Measurements from ENCODE around the gene ORM1.
"Not testable (repeated sequence)": the region's sequence is repeated elsewhere in the genome, so short reads cannot be mapped to it uniquely, and the experiment has no call there.

ORM1 gene

GRCh38 chr9:114325684-114326254 is 2.9 kb downstream of the ORM1 start:
- DNase-seq (ENCODE audit: low spot score) = not testable (repeated sequence)

DNA sequence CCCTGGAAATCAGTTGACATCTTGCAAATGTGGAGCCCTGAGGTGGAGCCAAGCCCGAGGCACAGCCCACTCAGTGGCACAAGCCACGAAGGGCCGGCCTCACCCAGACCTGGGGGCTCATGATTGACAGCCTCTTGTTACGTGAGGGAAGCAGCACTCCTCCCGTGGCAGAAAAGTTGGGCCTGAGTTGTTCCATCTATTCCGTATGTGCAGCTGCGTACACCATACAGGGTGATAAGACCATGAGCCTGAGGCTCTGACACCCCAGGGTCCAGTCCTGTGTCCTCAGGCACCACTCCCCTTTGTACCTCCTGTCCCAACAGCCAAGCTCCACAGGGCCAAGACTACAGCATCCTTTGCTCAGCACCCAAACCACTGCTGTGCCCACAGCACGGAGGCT is 4.9 kb downstream of the ORM1 start:
- DNase-seq (ENCODE audit: low spot score) = no peak

DNA sequence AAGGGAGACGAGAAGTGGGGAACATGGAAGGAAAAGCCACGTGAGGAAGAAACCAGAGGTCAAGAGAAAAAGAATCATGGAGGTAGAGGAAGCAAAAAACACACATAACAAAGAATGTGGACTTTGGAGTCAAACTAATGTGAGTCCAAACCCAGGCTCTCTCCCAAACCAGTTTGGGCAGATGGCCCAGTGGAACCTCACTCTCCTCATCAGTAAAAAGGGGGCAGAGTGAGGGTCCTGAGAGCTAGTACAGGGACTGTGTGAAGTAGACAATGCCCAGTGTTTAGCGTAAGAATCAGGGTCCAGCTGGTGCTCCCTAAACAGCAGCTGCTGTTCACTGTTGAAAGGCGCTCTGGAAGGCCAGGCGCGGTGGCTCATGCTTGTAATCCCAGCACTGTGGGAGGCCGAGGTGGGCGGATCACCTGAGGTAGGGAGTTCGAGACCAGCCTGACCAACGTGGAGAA is 5.5 kb downstream of the ORM1 start:
- DNase-seq (ENCODE audit: low spot score) = not testable (repeated sequence)

- not testable (repeated sequence) for DNase-seq (ENCODE audit: low spot score)
Observed at GRCh38 chr9:114328937-114329624, 6.2 kb downstream of the ORM1 start.

DNA sequence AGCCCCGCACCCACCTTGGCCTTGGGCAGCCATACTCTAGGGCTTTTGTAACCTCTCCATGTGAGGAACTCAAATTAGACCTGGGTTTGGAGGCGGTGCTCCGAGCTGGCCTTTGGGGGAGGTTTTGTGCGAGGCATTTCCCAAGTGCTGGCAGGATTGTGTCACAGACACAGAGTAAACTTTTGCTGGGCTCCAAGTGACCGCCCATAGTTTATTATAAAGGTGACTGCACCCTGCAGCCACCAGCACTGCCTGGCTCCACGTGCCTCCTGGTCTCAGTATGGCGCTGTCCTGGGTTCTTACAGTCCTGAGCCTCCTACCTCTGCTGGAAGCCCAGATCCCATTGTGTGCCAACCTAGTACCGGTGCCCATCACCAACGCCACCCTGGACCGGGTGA is 6.7 kb downstream of the ORM1 start, which contains the start of gene ORM2:
TSS of gene ORM2 (plus strand) at position 245 of the 398 bp plus-strand sequence. CDS start at position 281, 36 bp downstream.
- not testable (repeated sequence) for DNase-seq (ENCODE audit: low spot score)

DNA sequence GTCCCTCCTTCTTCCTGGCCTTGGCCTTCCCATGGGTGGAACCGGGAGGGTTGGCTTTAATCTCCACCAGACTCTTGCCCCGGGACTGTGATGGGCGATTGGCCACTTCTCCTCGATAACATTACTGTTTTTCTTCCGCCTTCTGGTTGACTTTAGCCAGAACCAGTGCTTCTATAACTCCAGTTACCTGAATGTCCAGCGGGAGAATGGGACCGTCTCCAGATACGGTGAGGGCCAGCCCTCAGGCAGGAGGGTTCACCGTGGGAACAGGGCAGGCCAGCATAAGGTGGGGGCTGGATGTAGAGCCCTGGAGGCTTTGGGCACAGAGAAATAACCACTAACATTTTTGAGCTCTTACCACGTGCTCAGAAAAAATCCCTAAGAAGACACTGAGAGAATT is 7.7 kb downstream of the ORM1 start:
- DNase-seq (ENCODE audit: low spot score) = no peak

GRCh38 chr9:114331229-114332195 is 8.6 kb downstream of the ORM1 start:
- not testable (repeated sequence) for DNase-seq (ENCODE audit: low spot score)

GRCh38 chr9:114332474-114333040 is 9.7 kb downstream of the ORM1 start:
- DNase-seq (ENCODE audit: low spot score) = not testable (repeated sequence)

- DNase-seq (ENCODE audit: low spot score) = not testable (repeated sequence)
Observed at GRCh38 chr9:114333718-114334117, 10.8 kb downstream of the ORM1 start.

- no peak for DNase-seq (ENCODE audit: low spot score)
Observed at GRCh38 chr9:114334490-114334889, 11.6 kb downstream of the ORM1 start.

GRCh38 chr9:114335745-114336144 is 12.8 kb downstream of the ORM1 start:
- no peak for DNase-seq (ENCODE audit: low spot score)

DNA sequence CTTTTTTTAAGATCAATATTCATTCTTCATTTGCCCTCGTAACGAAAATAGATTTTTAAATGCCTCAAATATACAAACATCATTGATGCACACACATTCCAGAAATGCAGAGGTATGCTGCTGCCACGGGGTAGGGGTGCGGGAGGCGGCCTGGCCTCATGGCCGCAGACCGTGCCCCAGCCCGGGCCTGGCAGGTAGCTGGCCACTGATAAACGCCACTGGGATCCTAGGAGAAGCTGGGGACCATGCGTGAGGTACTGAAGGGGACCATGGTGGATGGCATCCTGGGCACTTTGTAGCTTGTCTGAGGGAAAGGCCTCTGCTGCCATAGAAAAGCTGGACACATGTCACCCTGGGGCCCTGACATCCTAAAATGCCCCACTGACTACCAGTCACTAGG is 13.3 kb downstream of the ORM1 start:
- DNase-seq (ENCODE audit: low spot score) = no peak

DNA sequence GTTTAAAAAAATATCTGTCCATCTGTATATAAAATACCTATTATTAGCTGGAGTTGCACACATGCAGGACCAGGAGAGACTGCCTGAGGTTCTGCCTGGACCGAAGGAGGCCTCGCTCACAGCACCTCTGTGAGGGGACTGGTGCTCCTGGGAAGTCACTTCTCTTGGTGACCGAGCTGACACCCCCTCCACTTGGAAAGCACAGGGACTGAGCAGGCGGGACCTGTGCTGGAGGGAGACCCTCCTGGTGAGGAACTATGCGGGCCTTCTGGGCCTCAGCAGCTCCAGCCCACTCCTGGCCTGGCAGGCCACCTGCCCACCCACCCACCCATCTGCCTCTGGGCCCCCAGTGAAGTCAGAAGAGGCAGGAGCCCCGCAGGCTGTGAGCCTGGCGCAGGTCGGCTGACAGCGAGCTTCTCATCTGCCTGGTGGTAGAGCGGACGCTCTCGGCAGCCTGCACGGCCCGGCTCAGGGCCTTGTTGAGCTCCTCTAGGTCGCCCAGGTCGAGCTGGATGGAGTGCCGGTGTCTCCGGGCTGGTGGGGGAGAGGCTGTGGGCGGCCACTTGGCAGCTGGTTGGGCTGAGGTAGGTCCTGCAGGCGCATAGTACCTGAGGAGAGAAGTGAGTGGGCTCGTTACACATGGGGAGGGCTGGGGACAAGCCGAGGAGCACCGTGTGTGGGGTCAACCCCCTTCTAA is 13.9 kb downstream of the ORM1 start:
- no peak for DNase-seq (ENCODE audit: low spot score)

DNA sequence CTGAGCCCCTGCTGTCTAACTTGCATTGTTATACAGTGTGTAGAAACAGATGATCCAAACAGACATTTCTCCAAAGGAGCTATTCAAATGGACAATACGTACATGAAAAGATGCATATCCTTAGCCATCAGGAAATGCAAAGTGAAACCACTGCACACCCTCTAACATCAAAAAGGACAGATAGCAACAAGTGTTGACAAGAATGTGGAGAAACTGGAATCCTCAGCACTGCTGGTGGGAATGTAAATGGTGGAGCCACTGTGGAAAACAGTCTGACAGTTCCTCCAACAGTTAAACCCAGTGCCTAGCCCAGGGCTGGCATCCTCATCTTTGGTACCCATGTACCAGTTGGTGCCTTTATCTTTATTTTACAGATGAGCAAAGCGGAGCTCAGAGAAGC is 15.3 kb downstream of the ORM1 start:
- no peak for DNase-seq (ENCODE audit: low spot score)

DNA sequence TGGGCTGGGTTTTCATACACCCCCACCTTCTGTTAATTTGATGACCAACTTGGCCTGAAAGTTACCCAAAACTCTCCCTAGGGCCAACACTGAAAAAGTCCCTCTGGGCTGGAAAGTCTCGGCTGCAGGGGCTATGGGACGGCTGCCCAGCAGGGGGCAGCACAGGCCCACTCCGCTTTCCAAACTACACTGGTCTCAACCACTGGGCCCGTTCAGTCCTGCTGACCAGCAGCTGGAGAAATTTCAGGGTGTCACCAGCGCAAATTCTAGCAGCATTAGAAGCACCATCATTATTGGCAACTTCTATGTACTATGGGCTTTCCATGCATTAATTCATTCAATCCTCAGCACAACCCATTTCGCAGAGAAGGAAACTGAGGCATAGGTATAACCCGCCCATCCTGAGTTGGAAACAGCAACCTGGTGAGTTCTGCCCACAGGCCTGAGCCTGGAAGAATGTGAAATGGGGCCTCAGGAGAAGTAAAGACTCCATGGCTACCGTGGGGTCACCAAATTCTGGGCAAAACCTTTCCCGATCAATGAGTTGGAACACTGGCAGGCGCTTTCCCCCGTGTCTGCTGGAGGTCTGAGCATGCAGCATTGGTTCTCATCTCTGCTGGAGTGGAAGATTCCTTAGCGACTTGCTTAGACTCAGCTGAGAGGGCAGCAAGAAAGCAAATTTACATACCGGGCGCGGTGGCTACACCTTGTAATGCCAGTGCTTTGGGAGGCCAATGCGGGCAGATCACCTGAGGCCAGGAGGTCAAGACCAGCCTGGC is 16.4 kb downstream of the ORM1 start:
- DNase-seq (ENCODE audit: low spot score) = peak; percentile 42

DNA sequence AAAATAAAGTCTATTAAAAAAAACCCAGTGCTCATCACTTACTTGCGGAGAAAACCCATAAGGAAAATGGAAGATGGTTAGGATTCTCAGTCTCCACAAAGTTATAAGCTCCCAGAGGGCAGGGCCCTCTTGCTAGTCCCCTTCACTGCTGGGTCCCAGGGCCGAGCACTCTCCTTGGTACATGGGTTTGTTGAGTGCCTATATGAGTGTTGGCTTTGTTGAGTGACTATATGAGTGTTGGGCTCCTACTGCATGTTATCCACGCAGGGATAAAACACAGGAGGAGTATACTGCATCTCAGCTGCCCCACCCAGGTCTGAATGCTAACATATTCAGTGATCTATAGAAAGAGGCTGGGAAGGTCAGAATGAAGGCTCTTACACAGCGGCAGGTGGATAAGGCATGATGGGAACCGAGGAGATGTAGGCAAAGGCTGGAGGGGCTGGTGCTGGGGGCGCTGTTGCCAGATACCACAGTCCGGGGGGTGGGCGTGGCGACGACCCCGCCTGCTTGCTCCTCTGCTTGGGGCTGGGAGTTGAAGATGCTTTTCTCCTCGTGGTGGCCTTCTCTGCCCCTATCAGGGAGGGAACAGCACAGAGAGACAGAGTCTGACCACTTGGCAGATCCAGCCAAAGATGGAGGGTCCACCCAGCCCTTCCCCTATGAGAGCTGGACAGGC is 18.4 kb downstream of the ORM1 start:
- no peak for DNase-seq (ENCODE audit: low spot score)

GRCh38 chr9:114341991-114342390 is 19.1 kb downstream of the ORM1 start:
- no peak for DNase-seq (ENCODE audit: low spot score)

DNA sequence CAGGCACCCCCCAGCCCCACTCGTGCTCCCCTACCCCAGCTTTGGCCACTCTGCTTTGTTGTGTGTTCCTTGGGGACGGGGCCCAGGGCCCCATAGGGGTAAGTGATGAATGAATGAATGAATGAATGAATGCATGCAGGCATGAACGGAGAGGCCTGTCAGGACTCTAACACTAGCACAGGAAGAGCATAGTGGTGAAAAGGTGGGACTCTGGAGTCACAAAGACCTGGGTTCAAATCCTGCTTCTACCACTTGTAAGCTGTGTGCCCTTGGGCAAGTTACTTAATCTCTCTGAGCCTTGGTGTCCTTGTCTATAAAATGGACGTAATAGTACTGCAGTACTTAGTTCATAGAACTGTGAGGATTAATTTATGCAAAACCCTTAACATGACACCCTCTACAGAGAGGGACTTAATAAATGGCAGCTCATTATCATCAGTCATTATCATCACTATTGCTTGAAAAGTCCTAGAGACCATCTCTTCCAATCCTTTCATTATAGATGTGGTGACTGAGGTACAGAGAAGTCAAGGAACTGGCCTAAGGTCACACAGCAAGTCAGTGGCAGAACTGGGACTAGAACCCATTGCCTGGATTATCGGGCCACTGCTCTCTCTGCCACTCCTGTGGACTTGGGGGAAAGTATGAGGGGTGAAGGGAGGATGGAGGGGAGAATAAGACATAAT is 20.0 kb downstream of the ORM1 start:
- no peak for DNase-seq (ENCODE audit: low spot score)

DNA sequence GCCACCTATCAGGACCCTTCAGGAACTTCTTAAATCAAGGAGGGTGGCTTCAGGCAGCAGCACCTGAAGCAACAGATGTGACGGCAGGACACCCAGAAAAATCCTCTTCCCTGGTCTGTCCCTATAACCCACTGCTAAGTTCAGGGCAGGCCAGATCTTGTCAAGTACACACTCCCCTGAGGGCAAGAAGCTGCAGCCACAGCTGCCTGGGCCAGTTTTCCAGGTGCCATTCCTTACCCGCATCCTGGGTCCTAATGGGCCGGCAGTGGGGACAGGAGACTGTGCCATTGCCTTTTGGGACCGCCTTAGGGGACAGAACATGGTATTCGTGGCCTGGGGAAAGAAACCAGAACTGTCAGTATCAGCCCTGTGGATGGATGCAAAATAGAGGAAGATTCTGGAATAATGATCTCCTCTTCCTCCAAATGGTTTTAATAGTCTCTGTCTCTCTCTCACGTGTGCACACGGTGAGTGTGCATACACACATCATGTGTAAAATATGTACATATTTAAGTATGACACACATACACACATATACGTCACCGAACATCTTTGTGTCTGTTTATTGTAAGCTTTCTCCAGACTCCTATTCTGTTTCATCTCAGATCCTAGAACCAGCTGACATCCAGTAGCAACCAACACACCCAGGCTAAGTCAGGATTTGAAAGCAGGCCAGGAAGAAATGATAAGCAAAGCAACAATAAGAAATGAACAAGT is 20.7 kb downstream of the ORM1 start:
- DNase-seq (ENCODE audit: low spot score) = no peak

All from CD4-positive, alpha-beta T cell treated with Interleukin-6 at 100 ng/mL for 8 hours (primary cell).